WTC11 (cell line): ENCODE data around the gene IDUA. TPM values are rescaled to one million over a fixed set of nuclear protein-coding genes. Genes with fewer than 3 reads are reported as not detected.
A peak's percentile ranks its signal among the peaks of the same experiment; 100 is the strongest.

Experiments used
- ATAC-seq: fragments of 200-7000 bp; cut with Tn5 transposase; 2 replicates; pipeline ENCODE4 v1.10.0; 2021; ENCODE audit warnings: mild to moderate bottlenecking, moderate library complexity
- CTCF ChIA-PET: fragments of 300-600 bp; sonication (Branson Sonifier 250); formaldehyde crosslinking; loops from one replicate; lab custom pipeline; 2021; ENCODE audit warnings: antibody characterized with exemption; lab: Charles Lee
- POLR2A ChIA-PET: fragments of 350-600 bp; sonication (Branson Sonifier 250); formaldehyde crosslinking; loops from one replicate; lab custom pipeline; 2021; ENCODE audit warnings: antibody characterized with exemption; lab: Charles Lee
- DNase-seq: peaks from one replicate; pipeline ENCODE4 v3.0.0; 2021; ENCODE audit warnings: low spot score
- H3K27ac Mint-ChIP-seq: 2 replicates; pipeline ENCODE4 v1.8.0; 2021; ENCODE audit warnings: mixed read lengths
- H3K27me3 Mint-ChIP-seq: 2 replicates; pipeline ENCODE4 v1.8.0; 2021; ENCODE audit warnings: low read depth, mild to moderate bottlenecking, moderate library complexity, mixed read lengths
- H3K36me3 Mint-ChIP-seq: 2 replicates; pipeline ENCODE4 v1.8.0; 2021; ENCODE audit warnings: mixed read lengths
- H3K4me1 Mint-ChIP-seq: 2 replicates; pipeline ENCODE4 v1.8.0; 2022; ENCODE audit warnings: mixed read lengths
- H3K4me3 Mint-ChIP-seq: 2 replicates; pipeline ENCODE4 v1.8.0; 2021; ENCODE audit warnings: mild to moderate bottlenecking, moderate library complexity, mixed read lengths
- H3K9me3 Mint-ChIP-seq: 2 replicates; pipeline ENCODE4 v1.8.0; 2021; ENCODE audit warnings: mixed read lengths
- CREM ChIP-seq: sonication (generic); formaldehyde crosslinking; IDR thresholded peaks from 2 replicates; pipeline ENCODE4 v1.8.1; 2022; ENCODE audit warnings: mild to moderate bottlenecking, missing genetic modification reagents, moderate library complexity
- ETV6 ChIP-seq: sonication (generic); formaldehyde crosslinking; IDR thresholded peaks from 2 replicates; pipeline ENCODE4 v1.8.1; 2022; ENCODE audit warnings: mild to moderate bottlenecking, missing genetic modification reagents
- FOXK1 ChIP-seq: sonication (generic); formaldehyde crosslinking; IDR thresholded peaks from 2 replicates; pipeline ENCODE4 v1.8.0; 2022; ENCODE audit warnings: mild to moderate bottlenecking, moderate library complexity, missing genetic modification reagents
- GABPB1 ChIP-seq: sonication (generic); formaldehyde crosslinking; IDR thresholded peaks from 2 replicates; pipeline ENCODE4 v1.8.1; 2023; ENCODE audit warnings: mild to moderate bottlenecking, missing genetic modification reagents
- NFE2L1 ChIP-seq: sonication (generic); formaldehyde crosslinking; IDR thresholded peaks from 2 replicates; pipeline ENCODE4 v1.8.1; 2023; ENCODE audit warnings: missing genetic modification reagents
- SP1 ChIP-seq: sonication (generic); formaldehyde crosslinking; conservative IDR thresholded peaks from 2 replicates; pipeline ENCODE4 v1.8.1; 2022; ENCODE audit warnings: missing genetic modification reagents
- TEAD1 ChIP-seq: sonication (generic); formaldehyde crosslinking; IDR thresholded peaks from 2 replicates; pipeline ENCODE4 v1.8.0; 2022; ENCODE audit warnings: mild to moderate bottlenecking, missing genetic modification reagents
- ZNF138 ChIP-seq: sonication (generic); formaldehyde crosslinking; conservative IDR thresholded peaks from 2 replicates; pipeline ENCODE4 v1.8.1; 2022; ENCODE audit warnings: mild to moderate bottlenecking, moderate library complexity, missing genetic modification reagents
- ZNF219 ChIP-seq: sonication (generic); formaldehyde crosslinking; IDR thresholded peaks from 2 replicates; pipeline ENCODE4 v1.8.0; 2023; ENCODE audit warnings: missing genetic modification reagents, mild to moderate bottlenecking, borderline replicate concordance
- ZNF232 ChIP-seq: sonication (generic); formaldehyde crosslinking; IDR thresholded peaks from 2 replicates; pipeline ENCODE4 v1.8.0; 2022; ENCODE audit warnings: mild to moderate bottlenecking, missing genetic modification reagents
- ZNF396 ChIP-seq: fragments of 250-450 bp; sonication (Bioruptor Pico); IDR thresholded peaks from 2 replicates; pipeline ENCODE4 v1.8.0; 2021; ENCODE audit warnings: mild to moderate bottlenecking, moderate library complexity, borderline replicate concordance
- total RNA-seq: library from RNA; stranded (reverse); gene quantifications from 3 replicates; pipeline ENCODE4 v1.2.3, GENCODE V29; 2021
- TF ChIP-seq, protein P1 (sequence below): sonication (generic); formaldehyde crosslinking; IDR thresholded peaks from 2 replicates; pipeline ENCODE4 v1.8.0; 2022; ENCODE audit warnings: mild to moderate bottlenecking, missing genetic modification reagents
- TF ChIP-seq, protein P2 (sequence below): sonication (generic); formaldehyde crosslinking; IDR thresholded peaks from 2 replicates; pipeline ENCODE4 v1.8.1; 2023; ENCODE audit warnings: mild to moderate bottlenecking, moderate library complexity, missing genetic modification reagents
- TF ChIP-seq, protein P3 (sequence below): sonication (generic); formaldehyde crosslinking; IDR thresholded peaks from 2 replicates; pipeline ENCODE4 v1.8.1; 2022; ENCODE audit warnings: low read depth, mild to moderate bottlenecking, moderate library complexity, missing genetic modification reagents, borderline replicate concordance
- TF ChIP-seq, protein P4 (sequence below): sonication (generic); formaldehyde crosslinking; IDR thresholded peaks from 2 replicates; pipeline ENCODE4 v1.8.1; 2023; ENCODE audit warnings: mild to moderate bottlenecking, missing genetic modification reagents
- TF ChIP-seq, protein P5 (sequence below): sonication (generic); formaldehyde crosslinking; IDR thresholded peaks from 2 replicates; pipeline ENCODE4 v1.8.0; 2023; ENCODE audit warnings: missing genetic modification reagents
- TF ChIP-seq, protein P6 (sequence below): sonication (generic); formaldehyde crosslinking; conservative IDR thresholded peaks from 2 replicates; pipeline ENCODE4 v1.8.1; 2023; ENCODE audit warnings: mild to moderate bottlenecking, low read depth, missing genetic modification reagents, moderate library complexity
- TF ChIP-seq, protein P7 (sequence below): fragments of 250-450 bp; sonication (Bioruptor Pico); IDR thresholded peaks from 2 replicates; pipeline ENCODE4 v1.9.0; 2021; ENCODE audit warnings: mild to moderate bottlenecking
- TF ChIP-seq, protein P8 (sequence below): sonication (generic); formaldehyde crosslinking; IDR thresholded peaks from 2 replicates; pipeline ENCODE4 v1.8.1; 2022; ENCODE audit warnings: mild to moderate bottlenecking, missing genetic modification reagents, moderate library complexity, borderline replicate concordance
- TF ChIP-seq, protein P9 (sequence below): fragments of 250-450 bp; sonication (Bioruptor Pico); IDR thresholded peaks from 2 replicates; pipeline ENCODE4 v1.9.0; 2021; ENCODE audit warnings: mild to moderate bottlenecking, borderline replicate concordance

The IDUA gene
- total RNA-seq, 1 experiment from 2014 or later, result 8.7 TPM

DNA sequence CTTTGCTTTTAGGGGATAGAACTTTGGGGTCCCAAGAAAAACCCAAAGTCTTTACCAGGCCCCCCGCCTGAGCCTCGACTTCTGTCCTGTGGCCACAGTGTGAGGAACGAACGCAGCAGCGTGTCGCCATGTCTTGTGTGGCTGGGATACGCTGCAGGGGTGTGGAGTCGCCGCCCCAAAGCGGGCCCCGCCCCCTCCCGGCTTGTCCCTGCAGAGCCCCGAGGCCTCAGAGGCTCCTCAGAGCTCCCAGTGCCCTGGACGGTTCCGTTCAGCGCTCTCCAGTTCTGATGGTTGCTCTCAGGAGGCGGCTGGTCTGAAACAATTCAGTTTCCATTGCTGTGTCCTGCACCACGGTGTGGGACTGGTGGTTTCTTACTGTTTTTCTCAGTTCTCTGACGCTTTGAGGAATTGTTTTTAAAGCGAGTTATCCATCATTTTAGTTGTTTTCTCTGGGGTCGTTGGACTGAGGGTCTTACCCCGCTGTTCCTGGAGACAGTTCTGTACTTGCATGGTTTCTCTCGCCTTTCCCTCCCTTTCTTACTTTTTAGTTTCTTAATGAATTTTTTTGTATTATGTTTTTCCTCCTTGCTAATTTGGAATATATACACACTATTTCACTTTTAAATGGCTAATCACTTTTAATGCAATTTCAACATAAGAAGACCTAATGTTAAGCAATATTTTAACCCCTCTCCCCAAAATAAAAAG lies 1.6 kb upstream of the IDUA start (continued):
- peak; percentile 54 for TF ChIP-seq SP1 (CRISPR knock-in tag)
- peak; percentile 28; the same call in 1 of the 2 replicates for TF ChIP-seq ETV6 (CRISPR knock-in tag)
- TF ChIP-seq CREM (CRISPR knock-in tag), result no peak
- TF ChIP-seq ZNF396 (CRISPR knock-in tag), result no peak
- no peak for TF ChIP-seq NFE2L1 (CRISPR knock-in tag)
- TF ChIP-seq GABPB1 (CRISPR knock-in tag), result peak; percentile 42; the same call in 1 of the 2 replicates
- TF ChIP-seq, protein P1, sequence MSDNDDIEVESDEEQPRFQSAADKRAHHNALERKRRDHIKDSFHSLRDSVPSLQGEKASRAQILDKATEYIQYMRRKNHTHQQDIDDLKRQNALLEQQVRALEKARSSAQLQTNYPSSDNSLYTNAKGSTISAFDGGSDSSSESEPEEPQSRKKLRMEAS (CRISPR knock-in tag), result peak; percentile 27; the same call in 1 of the 2 replicates
- no peak for TF ChIP-seq TEAD1 (CRISPR knock-in tag)
- TF ChIP-seq FOXK1, result no peak
- TF ChIP-seq, protein P2, sequence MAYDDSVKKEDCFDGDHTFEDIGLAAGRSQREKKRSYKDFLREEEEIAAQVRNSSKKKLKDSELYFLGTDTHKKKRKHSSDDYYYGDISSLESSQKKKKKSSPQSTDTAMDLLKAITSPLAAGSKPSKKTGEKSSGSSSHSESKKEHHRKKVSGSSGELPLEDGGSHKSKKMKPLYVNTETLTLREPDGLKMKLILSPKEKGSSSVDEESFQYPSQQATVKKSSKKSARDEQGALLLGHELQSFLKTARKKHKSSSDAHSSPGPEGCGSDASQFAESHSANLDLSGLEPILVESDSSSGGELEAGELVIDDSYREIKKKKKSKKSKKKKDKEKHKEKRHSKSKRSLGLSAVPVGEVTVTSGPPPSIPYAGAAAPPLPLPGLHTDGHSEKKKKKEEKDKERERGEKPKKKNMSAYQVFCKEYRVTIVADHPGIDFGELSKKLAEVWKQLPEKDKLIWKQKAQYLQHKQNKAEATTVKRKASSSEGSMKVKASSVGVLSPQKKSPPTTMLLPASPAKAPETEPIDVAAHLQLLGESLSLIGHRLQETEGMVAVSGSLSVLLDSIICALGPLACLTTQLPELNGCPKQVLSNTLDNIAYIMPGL (CRISPR knock-in tag), result no peak
- TF ChIP-seq, protein P3, sequence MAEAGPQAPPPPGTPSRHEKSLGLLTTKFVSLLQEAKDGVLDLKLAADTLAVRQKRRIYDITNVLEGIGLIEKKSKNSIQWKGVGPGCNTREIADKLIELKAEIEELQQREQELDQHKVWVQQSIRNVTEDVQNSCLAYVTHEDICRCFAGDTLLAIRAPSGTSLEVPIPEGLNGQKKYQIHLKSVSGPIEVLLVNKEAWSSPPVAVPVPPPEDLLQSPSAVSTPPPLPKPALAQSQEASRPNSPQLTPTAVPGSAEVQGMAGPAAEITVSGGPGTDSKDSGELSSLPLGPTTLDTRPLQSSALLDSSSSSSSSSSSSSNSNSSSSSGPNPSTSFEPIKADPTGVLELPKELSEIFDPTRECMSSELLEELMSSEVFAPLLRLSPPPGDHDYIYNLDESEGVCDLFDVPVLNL, result no peak
- TF ChIP-seq, protein P4, sequence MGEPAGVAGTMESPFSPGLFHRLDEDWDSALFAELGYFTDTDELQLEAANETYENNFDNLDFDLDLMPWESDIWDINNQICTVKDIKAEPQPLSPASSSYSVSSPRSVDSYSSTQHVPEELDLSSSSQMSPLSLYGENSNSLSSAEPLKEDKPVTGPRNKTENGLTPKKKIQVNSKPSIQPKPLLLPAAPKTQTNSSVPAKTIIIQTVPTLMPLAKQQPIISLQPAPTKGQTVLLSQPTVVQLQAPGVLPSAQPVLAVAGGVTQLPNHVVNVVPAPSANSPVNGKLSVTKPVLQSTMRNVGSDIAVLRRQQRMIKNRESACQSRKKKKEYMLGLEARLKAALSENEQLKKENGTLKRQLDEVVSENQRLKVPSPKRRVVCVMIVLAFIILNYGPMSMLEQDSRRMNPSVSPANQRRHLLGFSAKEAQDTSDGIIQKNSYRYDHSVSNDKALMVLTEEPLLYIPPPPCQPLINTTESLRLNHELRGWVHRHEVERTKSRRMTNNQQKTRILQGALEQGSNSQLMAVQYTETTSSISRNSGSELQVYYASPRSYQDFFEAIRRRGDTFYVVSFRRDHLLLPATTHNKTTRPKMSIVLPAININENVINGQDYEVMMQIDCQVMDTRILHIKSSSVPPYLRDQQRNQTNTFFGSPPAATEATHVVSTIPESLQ (CRISPR knock-in tag), result no peak
- TF ChIP-seq, protein P5, sequence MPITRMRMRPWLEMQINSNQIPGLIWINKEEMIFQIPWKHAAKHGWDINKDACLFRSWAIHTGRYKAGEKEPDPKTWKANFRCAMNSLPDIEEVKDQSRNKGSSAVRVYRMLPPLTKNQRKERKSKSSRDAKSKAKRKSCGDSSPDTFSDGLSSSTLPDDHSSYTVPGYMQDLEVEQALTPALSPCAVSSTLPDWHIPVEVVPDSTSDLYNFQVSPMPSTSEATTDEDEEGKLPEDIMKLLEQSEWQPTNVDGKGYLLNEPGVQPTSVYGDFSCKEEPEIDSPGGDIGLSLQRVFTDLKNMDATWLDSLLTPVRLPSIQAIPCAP (CRISPR knock-in tag), result no peak

DNA sequence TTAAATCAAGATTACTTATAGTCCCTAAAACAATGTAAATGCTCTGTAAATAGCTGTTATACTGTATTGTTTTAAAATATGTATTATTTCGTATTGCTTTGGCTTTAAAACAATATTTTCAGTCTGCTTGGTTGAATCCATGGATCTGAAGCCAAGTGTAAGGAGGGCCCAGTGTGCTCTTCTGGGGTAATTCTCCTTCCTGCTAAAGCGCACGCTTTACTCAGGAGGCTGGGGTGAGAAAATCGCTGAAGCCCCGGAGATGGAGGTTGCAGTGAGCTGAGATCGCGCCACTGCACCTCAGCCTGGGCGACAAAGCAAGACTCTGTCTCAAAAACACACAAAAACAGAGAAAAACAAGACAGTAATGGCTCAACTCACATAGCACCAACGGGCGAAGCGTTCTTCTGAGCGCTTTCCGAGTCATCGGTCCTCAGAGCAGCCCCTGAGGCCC lies 391 bp upstream of the IDUA start:
- DNase-seq (no peak), ATAC-seq (peak; percentile 5)
- Mint-ChIP-seq H3K27ac (no peak overlapping the region), H3K4me1 (peaks cover 12% of the 10 kb centered on the region), H3K36me3 (no peaks in the 10 kb centered on the region), H3K9me3 (no peaks in the 10 kb centered on the region), H3K4me3 (peak overlapping the region; percentile 80), H3K27me3 (peaks cover 18% of the 10 kb centered on the region)
- ChIA-PET POLR2A (no interaction called here), CTCF (interaction anchor here (0.6 to 1.9 kb wide), 12 partner anchors 10 to 157 kb away, joined by 3 to 5 read pairs (median 3); partner anchors contain the start of gene FGFRL1)
- no peak for TF ChIP-seq NFE2L1 (CRISPR knock-in tag)
- no peak for TF ChIP-seq ZNF232 (CRISPR knock-in tag)
- TF ChIP-seq, protein P6, sequence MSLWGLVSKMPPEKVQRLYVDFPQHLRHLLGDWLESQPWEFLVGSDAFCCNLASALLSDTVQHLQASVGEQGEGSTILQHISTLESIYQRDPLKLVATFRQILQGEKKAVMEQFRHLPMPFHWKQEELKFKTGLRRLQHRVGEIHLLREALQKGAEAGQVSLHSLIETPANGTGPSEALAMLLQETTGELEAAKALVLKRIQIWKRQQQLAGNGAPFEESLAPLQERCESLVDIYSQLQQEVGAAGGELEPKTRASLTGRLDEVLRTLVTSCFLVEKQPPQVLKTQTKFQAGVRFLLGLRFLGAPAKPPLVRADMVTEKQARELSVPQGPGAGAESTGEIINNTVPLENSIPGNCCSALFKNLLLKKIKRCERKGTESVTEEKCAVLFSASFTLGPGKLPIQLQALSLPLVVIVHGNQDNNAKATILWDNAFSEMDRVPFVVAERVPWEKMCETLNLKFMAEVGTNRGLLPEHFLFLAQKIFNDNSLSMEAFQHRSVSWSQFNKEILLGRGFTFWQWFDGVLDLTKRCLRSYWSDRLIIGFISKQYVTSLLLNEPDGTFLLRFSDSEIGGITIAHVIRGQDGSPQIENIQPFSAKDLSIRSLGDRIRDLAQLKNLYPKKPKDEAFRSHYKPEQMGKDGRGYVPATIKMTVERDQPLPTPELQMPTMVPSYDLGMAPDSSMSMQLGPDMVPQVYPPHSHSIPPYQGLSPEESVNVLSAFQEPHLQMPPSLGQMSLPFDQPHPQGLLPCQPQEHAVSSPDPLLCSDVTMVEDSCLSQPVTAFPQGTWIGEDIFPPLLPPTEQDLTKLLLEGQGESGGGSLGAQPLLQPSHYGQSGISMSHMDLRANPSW (CRISPR knock-in tag), result no peak
- TF ChIP-seq ZNF138, result no peak
- TF ChIP-seq, protein P7, sequence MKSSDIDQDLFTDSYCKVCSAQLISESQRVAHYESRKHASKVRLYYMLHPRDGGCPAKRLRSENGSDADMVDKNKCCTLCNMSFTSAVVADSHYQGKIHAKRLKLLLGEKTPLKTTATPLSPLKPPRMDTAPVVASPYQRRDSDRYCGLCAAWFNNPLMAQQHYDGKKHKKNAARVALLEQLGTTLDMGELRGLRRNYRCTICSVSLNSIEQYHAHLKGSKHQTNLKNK (CRISPR knock-in tag), result no peak
- no peak for TF ChIP-seq ZNF219
- TF ChIP-seq, protein P8, sequence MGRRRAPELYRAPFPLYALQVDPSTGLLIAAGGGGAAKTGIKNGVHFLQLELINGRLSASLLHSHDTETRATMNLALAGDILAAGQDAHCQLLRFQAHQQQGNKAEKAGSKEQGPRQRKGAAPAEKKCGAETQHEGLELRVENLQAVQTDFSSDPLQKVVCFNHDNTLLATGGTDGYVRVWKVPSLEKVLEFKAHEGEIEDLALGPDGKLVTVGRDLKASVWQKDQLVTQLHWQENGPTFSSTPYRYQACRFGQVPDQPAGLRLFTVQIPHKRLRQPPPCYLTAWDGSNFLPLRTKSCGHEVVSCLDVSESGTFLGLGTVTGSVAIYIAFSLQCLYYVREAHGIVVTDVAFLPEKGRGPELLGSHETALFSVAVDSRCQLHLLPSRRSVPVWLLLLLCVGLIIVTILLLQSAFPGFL (CRISPR knock-in tag), result no peak
- TF ChIP-seq, protein P9, sequence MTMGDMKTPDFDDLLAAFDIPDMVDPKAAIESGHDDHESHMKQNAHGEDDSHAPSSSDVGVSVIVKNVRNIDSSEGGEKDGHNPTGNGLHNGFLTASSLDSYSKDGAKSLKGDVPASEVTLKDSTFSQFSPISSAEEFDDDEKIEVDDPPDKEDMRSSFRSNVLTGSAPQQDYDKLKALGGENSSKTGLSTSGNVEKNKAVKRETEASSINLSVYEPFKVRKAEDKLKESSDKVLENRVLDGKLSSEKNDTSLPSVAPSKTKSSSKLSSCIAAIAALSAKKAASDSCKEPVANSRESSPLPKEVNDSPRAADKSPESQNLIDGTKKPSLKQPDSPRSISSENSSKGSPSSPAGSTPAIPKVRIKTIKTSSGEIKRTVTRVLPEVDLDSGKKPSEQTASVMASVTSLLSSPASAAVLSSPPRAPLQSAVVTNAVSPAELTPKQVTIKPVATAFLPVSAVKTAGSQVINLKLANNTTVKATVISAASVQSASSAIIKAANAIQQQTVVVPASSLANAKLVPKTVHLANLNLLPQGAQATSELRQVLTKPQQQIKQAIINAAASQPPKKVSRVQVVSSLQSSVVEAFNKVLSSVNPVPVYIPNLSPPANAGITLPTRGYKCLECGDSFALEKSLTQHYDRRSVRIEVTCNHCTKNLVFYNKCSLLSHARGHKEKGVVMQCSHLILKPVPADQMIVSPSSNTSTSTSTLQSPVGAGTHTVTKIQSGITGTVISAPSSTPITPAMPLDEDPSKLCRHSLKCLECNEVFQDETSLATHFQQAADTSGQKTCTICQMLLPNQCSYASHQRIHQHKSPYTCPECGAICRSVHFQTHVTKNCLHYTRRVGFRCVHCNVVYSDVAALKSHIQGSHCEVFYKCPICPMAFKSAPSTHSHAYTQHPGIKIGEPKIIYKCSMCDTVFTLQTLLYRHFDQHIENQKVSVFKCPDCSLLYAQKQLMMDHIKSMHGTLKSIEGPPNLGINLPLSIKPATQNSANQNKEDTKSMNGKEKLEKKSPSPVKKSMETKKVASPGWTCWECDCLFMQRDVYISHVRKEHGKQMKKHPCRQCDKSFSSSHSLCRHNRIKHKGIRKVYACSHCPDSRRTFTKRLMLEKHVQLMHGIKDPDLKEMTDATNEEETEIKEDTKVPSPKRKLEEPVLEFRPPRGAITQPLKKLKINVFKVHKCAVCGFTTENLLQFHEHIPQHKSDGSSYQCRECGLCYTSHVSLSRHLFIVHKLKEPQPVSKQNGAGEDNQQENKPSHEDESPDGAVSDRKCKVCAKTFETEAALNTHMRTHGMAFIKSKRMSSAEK (CRISPR knock-in tag), result no peak
